Mesodermal cell (in vitro differentiated cells): ENCODE data around the gene GBGT1.
A peak's percentile ranks its signal among the peaks of the same experiment; 100 is the strongest.

Experiments used
- H3K27ac ChIP-seq: 2 replicates; pipeline ENCODE4 v1.7.0; 2013; ENCODE audit warnings: mild to moderate bottlenecking, low read depth, low read length, moderate library complexity; ENCODE audit not compliant: severe bottlenecking
- H3K36me3 ChIP-seq: 2 replicates; pipeline ENCODE4 v1.7.1; 2013; ENCODE audit warnings: mild to moderate bottlenecking, low read length, moderate library complexity; ENCODE audit not compliant: control insufficient read depth, insufficient read depth
- H3K4me1 ChIP-seq: one replicate; pipeline ENCODE4 v1.7.1; 2013; ENCODE audit warnings: mild to moderate bottlenecking, low read length; ENCODE audit not compliant: insufficient read depth, control insufficient read depth, poor library complexity, severe bottlenecking
- H3K4me3 ChIP-seq: 2 replicates; pipeline ENCODE4 v1.7.0; 2013; ENCODE audit warnings: low read length, control low read depth, mild to moderate bottlenecking; ENCODE audit not compliant: insufficient read depth, poor library complexity, severe bottlenecking; ENCODE audit errors: extremely low read depth
- H3K9me3 ChIP-seq: 2 replicates; pipeline ENCODE4 v1.7.1; 2013; ENCODE audit warnings: mild to moderate bottlenecking, low read length, moderate library complexity; ENCODE audit not compliant: control insufficient read depth
- WGBS, 2 experiments: methylation state at CpG; one replicate each; pipeline ENCODE4 v1.1.5; 2013; ENCODE audit warnings: missing lambda C conversion rate in 2 of 2; ENCODE audit not compliant: insufficient coverage in 2 of 2; 5-methylcytosine and 5-hydroxymethylcytosine counted together

Gene GBGT1

DNA sequence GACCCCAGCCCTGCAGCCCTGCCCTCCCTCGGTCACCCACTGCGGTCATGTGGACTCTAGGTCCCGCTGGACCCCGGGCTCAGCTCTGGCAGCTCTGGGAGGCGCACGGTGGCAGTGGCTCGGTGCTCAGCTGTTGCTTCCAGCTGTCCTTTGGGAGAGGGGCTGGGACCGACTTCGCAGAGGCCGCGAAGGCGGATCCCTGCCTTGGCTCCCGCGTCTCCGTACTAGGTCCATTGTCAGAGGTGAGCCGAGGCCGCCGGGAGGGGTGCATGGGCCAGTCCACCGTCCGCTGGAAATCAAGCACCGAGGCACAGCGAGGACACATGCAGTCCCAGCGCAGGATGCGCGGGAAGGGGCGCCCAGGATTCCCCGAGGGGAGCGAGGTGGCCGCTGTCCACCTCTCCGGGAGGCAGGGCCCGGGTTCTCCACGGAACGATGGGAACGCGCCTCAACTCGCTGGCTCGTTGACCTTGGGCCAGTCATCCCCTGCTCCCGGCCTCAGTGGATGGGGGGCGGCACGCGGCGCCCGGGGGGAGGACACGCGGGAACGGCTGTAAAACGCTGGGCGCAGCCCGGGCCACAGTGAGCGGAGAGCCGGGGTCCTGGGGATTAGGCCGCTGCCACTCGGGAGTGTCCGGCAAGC is 732 bp downstream of the GBGT1 start:
- Histone ChIP-seq H3K36me3 (peaks cover 26% of the 10 kb centered on the region), H3K4me1 (peaks cover 13% of the 10 kb centered on the region), H3K27ac (no peak overlapping the region), H3K9me3 (no peaks in the 10 kb centered on the region), H3K4me3 (peak overlapping the region; percentile 62)
- WGBS, 2 experiments = 57 to 71% methylated on average over 27 to 49 of the region's 54 CpGs

DNA sequence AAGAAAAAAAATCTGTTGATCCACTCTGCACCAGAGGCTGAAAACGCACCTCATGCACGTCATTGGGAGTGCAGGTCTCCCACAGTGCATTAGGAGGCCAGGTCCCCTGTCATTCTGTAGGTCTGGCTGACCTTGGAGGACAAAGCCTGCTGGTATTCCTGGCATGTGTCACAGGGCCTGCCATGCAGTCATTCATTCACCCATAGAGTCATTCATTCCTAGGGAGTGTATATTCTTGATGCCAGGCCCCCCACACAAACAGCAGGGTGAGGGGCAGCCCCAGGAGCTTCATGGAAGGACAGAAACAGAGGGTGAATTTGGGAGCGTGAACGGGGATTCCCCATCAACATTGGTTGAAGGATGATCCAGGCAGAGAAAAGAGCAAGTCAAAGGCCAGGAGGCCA is 2.2 kb downstream of the GBGT1 start:
- peaks cover 13% of the 10 kb centered on the region for H3K4me1 ChIP-seq
- H3K4me3 ChIP-seq = no peak overlapping the region
- 82 to 95% methylated on average over 4 of the region's 4 CpGs for WGBS, 2 experiments
- H3K9me3 ChIP-seq = no peaks in the 10 kb centered on the region
- no peak overlapping the region for H3K27ac ChIP-seq
- peaks cover 26% of the 10 kb centered on the region for H3K36me3 ChIP-seq

DNA sequence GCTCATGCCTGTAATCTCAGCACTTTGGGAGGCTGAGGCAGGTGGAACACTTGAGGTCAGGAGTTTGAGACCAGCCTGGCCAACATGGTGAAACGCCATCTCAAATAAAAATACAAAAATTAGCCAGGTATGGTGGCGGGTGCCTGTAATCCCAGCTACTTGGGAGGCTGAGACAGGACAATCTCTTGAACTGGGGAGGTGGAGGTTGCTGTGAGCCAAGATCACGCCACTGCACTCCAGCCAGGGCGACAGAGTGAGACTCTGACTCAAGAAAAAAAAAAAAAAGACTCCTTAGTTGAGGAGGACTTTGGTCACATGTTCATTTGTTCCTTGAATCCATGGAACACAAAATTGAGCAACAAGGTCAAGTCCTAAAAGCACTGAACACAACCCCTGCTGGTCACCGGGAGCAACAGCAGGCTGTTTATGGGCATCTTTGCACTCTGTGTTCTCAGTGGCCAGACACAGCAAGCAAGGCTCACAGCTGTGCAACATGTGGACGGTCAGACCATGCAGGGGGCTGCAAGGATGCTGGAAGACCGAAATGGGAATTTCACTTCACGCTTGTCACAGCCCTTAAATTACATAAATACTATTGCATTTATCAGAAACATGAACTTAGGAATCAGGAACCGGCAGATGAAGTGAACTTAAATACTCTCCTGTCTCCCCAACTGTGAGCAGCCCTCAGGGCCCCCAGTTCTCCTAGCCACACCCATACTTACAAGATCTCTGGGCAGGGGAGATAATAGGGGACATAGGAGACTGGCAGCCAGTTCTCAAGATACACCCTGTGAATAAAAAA is 2.8 kb downstream of the GBGT1 start:
- H3K4me1 ChIP-seq = peaks cover 13% of the 10 kb centered on the region
- 68 to 79% methylated on average over 5 to 7 of the region's 9 CpGs for WGBS, 2 experiments
- no peaks in the 10 kb centered on the region for H3K9me3 ChIP-seq
- H3K4me3 ChIP-seq = no peak overlapping the region
- H3K27ac ChIP-seq = no peak overlapping the region
- H3K36me3 ChIP-seq = peaks cover 26% of the 10 kb centered on the region

DNA sequence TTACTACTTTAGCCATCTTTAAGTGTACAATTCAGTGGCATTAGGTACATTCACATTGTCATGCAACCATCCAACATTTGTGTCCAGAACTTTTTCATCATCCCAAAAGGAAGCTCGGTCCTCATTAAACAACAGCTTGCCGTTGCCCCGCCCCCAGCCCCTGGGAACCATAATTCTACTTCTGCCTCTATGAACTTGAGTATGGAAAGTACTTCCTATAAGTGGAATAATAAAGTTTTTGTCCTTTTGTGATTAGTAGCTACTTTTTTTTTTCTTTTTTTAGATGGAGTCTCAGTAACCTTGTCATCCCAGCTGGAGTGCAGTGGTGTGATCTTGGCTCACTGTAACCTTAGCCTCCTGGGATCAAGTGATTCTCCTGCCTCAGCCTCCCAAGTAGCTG is 5.0 kb downstream of the GBGT1 start:
- no peaks in the 10 kb centered on the region for H3K9me3 ChIP-seq
- WGBS, 2 experiments = 100% methylated on average over 1 of the region's 3 CpGs; no CpG with 5 or more reads in 1 of the 2 experiments
- no peaks in the 10 kb centered on the region for H3K4me1 ChIP-seq
- H3K27ac ChIP-seq = no peak overlapping the region
- H3K4me3 ChIP-seq = no peak overlapping the region
- peaks cover 37% of the 10 kb centered on the region for H3K36me3 ChIP-seq

DNA sequence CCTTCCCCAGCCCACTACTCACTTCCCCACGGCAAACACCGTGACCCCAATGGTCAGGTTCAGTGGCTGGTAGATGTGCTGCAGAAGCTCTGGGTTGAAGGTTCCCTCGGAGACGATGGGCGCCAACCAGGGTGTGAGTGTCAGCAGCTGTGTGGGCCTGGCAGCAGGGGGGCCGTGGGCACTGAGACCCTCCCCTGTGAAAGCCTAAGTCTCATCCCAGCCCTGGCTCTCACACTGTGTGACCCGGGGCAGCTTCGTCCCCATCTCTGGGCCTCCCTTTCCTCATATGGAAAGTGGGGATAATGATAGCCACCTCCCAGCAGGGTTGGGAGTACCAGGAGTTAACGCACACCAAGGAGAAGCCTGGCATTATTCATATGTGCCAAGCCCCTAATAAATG is 8.6 kb downstream of the GBGT1 start:
- 89 to 95% methylated on average over 5 to 7 of the region's 9 CpGs for WGBS, 2 experiments
- Histone ChIP-seq H3K4me3 (no peak overlapping the region), H3K9me3 (no peaks in the 10 kb centered on the region), H3K36me3 (peaks cover 26% of the 10 kb centered on the region), H3K4me1 (no peaks in the 10 kb centered on the region), H3K27ac (no peak overlapping the region)

DNA sequence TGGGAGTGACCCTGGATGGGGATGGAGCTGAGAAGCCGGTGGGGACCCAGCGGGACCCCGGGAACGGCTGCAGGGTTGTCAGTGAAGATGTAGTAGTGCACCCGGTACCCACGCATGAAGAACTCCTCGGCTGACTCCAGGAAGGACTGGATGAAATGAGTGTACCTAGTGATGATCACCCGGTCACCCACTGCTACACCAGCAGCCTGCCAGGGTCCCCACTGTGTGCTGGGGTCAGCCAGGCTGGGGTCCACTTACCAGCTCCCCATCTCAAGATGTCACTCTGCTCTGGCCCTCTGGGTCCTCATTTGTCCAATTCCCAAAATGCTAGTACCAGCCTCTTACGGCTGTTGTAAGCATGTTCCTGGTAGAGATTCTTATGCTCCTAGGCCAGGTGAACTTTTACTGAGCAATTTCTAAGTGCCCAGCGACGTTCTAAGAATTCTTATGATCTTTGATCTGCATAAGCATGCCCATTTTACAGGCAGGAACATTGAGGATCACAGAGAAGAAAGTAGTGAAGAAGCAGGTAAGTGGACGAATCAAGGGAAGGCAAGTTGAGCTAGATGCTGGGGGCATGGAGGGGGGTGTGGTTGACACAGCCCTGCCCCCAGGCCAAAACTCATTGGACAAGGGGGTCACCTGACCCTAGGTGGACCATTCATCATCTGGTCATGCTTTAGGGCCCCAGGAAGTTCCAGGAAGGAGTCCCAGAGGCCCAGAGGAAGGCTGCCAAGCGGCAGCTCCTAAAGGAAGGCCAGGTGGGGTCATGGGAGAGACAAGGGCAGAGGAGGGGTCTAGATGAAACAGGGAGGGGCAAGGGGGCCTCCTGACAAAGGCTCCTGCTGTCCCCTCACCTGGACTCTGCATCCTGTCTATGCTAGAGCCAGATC is 9.4 kb downstream of the GBGT1 start:
- no peak overlapping the region for H3K4me3 ChIP-seq
- 95% methylated on average over 6 to 12 of the region's 13 CpGs for WGBS, 2 experiments

DNA sequence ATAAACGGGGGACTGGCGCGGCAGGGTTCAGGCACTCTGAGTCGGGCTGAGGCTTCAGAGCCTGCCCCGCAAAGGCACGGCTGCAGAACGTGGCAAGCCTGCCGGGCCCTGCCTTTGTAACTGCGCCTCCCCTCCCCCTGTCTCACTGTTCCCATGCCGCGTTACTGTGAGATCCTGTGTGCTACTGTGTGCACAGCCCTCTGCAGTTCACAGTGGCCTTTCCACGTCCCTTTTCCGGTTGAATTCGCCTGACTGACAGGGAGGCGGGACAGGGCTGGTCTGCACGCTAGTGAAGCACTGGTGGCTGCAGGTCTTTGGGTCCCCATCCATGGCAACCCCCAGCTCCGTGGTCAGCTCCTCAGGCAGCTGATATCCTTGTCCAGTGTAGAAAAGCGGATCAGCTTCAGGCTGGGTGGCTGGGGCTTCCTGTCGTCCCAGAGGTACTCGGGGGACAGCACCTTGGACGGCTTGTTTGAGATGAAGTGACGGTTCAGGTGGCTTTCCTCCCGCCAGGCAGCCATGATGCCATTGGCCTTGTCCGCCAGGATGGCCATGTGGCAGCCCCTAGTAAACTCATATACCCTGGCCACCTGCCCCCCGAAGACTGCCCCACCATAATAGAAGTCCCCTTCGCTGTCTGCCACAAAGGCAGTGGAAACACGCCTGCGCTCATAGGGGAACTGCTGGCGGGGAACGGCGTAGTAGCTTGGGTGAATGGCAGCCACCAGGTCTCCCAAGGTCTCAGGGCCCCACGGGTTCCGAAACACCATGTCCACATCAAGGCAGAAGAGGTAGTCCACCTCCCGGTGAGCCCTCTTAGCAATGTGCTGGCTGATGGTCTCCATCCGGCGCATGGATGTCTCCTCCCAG is 10.3 kb downstream of the GBGT1 start:
- Histone ChIP-seq H3K4me3 (no peak overlapping the region), H3K9me3 (no peaks in the 10 kb centered on the region), H3K27ac (no peak overlapping the region), H3K4me1 (no peaks in the 10 kb centered on the region), H3K36me3 (peaks cover 15% of the 10 kb centered on the region)
- WGBS, 2 experiments = 89 to 90% methylated on average over 33 to 35 of the region's 36 CpGs

More for the DNA sequence above, 9.4 kb downstream of the GBGT1 start:
- no peaks in the 10 kb centered on the region for H3K9me3 ChIP-seq
- H3K27ac ChIP-seq = no peak overlapping the region
- no peaks in the 10 kb centered on the region for H3K4me1 ChIP-seq
- peaks cover 20% of the 10 kb centered on the region for H3K36me3 ChIP-seq

DNA sequence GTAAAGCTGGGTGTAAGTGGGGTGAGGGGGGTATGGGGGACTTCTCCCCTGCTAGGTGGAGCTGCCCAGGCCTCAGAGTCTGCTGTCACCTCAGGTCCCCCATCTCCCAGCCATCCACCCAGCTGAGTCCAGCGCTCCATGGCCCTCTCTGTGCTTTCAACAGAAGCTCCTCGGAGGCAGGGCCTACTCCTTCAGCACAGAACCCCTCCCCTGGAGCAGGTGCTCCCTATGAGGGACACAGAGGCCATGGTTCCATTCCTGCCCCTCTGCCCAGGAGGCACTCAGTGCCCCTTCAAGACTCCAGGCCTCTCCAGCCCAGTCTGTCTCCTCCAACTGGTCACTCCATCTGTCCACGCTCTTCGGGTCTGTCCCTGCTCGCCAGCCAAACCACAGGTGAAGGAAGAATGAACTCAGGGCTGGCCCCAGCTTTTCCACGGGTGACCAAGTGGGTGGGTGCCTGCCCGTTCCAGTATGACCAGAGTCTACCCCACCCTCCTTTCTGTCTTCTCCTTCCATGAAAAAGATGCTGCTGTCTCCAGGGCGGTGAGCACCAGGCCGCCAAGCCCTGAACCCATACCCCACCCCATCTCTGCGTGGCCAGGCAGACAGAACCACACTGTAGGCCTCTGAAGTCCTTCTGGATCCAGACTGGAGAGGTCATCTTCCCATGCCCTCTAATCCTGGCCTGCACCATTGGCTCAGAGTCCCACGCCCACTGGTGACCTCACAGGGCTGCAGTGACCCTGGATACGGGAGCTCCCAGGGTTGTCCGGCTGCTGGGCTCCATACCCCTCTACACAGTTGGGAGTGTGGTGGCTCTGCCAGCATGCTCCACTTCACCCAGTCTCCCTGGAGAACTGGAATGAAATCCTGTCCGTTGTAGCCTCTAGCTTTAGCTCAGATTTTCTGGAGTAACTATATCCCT is 11.9 kb downstream of the GBGT1 start:
- Histone ChIP-seq H3K27ac (no peak overlapping the region), H3K36me3 (peaks cover 11% of the 10 kb centered on the region)
- 93 to 96% methylated on average over 12 to 14 of the region's 14 CpGs for WGBS, 2 experiments

DNA sequence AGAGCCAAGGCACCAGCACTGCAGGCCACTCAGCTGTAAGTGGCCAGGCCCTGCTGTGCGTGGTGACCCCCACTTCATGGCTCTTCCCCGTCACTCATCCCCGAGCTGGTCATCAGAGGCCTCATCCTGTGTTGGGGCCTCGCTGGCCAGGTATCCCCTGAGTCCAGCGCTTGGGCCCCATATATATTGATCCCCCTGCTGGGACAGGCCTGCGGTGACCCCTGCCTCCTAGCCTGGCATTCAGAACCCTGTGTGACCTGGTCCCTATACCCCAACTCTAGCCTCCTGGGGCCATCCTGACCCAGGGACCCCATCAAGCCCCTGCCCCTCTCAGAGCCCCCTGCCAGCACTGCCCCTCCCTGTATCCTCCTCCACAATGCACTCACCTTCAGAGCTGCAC is 12.7 kb downstream of the GBGT1 start:
- Histone ChIP-seq H3K4me1 (peaks cover 8% of the 10 kb centered on the region), H3K4me3 (no peak overlapping the region), H3K27ac (no peak overlapping the region), H3K36me3 (peaks cover 11% of the 10 kb centered on the region), H3K9me3 (no peaks in the 10 kb centered on the region)
- WGBS, 2 experiments = 95 to 97% methylated on average over 6 of the region's 6 CpGs

More for the DNA sequence above, 11.9 kb downstream of the GBGT1 start:
- no peaks in the 10 kb centered on the region for H3K9me3 ChIP-seq
- H3K4me1 ChIP-seq = peaks cover 5% of the 10 kb centered on the region
- H3K4me3 ChIP-seq = no peak overlapping the region
